ENCODE results near the gene MRPL52.
"Not testable (repeated sequence)": the region's sequence is repeated elsewhere in the genome, so short reads cannot be mapped to it uniquely, and the experiment has no call there.

Gene MRPL52

DNA sequence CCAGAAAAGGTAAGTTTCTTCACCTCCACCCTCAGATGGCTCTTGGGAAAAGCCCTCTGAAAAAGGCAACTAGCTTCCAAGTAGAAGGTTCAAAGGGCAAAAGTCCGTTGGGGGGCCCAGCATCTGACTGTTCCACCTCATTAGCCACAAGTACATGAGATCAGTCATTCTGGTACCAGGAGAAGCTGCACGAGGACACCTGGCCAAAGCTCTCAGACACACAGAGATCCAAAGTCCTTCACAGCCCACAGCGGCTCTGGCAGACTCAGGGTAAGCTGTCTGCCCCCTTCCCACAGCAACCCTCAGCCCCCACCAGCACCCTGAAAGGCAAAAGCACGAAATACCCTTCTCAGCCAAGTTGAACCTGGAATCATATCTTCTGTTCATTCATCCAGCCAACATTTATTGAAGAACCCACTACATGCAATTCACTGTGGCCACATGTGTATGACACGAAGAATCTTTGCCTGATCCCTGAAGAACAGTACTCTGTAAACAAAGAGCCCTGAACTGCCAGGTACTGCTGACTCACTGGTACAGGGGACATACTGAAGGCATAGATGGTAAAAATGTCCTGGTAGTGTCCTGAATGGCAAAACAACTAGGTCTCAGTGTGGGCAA, 33.5 kb upstream of the MRPL52 start:
- H3K4me1 ChIP-seq (ENCODE audit: control insufficient read depth, insufficient read depth, low read length, poor library complexity, severe bottlenecking), result no peaks in the 10 kb centered on the region
- no peaks in the 10 kb centered on the region for H3K9me3 ChIP-seq (ENCODE audit: control insufficient read depth, low read length)
- H3K4me3 ChIP-seq (ENCODE audit: insufficient read depth, low read depth, low read length, poor library complexity, severe bottlenecking), result no peak overlapping the region
- H3K36me3 ChIP-seq (ENCODE audit: control insufficient read depth, insufficient read depth, low read length), result no peaks in the 10 kb centered on the region
- H3K27ac ChIP-seq (ENCODE audit: insufficient read depth, low read length, poor library complexity, severe bottlenecking), result no peak overlapping the region
- no peak for DNase-seq
- no peaks in the 10 kb centered on the region for H3K27me3 ChIP-seq (replicated peaks; ENCODE audit: control insufficient read depth, insufficient read depth, low read length, poor library complexity, severe bottlenecking)

DNA sequence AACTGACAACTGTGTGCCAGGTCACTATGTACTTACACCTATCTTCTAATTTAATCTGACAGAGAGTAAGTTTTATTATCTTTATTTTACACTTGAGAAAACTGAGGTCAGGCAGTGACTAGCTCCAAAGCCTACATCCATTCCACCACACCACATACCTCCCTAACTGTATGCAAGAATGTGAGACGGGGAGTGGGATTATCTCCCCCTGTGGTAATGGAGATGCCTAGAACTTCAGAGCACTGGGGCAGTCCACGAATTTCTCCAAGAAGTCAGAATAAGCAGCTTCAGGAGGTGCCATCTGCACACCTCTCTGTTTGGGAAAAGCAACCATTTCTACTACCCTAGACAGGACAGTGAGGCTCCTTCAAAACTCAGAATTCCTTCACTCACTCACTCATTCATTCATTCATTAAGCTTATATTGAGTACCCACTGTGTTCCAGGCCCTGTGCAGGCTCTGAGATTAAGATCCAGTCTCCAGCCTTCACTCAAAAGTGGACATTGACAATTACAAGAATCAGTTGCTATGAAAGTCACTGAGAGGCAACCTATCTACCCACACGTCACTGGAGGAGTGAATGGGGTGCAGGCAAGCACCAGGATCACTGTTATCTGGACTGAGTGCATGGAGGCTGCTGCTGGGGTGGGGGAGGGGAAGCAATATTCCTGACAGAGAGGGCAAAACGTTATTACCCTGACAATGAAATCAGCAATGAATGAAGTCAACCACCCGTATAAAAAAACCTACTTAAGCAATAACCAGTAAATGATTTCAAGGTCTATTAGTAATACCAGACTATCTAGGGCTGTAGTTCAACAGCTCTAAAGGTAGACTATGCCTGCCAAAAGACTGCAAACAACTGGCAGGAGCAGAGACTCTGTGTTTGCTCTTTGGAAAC, 32.4 kb upstream of the MRPL52 start:
- Histone ChIP-seq H3K36me3 (ENCODE audit: control insufficient read depth, insufficient read depth, low read length) (no peaks in the 10 kb centered on the region), H3K9me3 (ENCODE audit: control insufficient read depth, low read length) (no peaks in the 10 kb centered on the region), H3K4me3 (ENCODE audit: insufficient read depth, low read depth, low read length, poor library complexity, severe bottlenecking) (no peak overlapping the region), H3K4me1 (ENCODE audit: control insufficient read depth, insufficient read depth, low read length, poor library complexity, severe bottlenecking) (no peaks in the 10 kb centered on the region), H3K27me3 (replicated peaks; ENCODE audit: control insufficient read depth, insufficient read depth, low read length, poor library complexity, severe bottlenecking) (no peaks in the 10 kb centered on the region), H3K27ac (ENCODE audit: insufficient read depth, low read length, poor library complexity, severe bottlenecking) (no peak overlapping the region)
- no peak for DNase-seq

DNA sequence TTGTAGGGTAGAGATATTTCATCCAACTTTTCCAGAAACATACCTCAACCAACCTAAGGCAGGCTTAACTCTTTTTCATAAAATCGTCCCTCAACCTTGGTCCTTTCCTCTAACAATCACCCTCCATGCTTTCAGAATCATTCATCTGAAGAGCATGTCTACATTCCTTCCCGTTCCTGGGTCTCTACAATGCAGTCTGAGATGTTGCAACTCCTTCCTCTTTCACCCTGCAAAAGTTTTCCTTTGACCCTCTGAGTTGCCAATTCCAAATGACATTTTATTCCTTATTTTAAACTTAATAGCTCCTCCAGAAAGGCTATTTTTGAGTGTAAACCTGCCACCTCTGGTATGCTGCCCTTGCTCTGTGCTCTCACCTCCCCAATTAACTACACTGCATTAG, 31.2 kb upstream of the MRPL52 start:
- H3K27ac ChIP-seq (ENCODE audit: insufficient read depth, low read length, poor library complexity, severe bottlenecking), result no peak overlapping the region
- no peaks in the 10 kb centered on the region for H3K9me3 ChIP-seq (ENCODE audit: control insufficient read depth, low read length)
- no peak overlapping the region for H3K4me3 ChIP-seq (ENCODE audit: insufficient read depth, low read depth, low read length, poor library complexity, severe bottlenecking)
- no peaks in the 10 kb centered on the region for H3K27me3 ChIP-seq (replicated peaks; ENCODE audit: control insufficient read depth, insufficient read depth, low read length, poor library complexity, severe bottlenecking)
- no peak for DNase-seq
- H3K36me3 ChIP-seq (ENCODE audit: control insufficient read depth, insufficient read depth, low read length), result no peaks in the 10 kb centered on the region
- H3K4me1 ChIP-seq (ENCODE audit: control insufficient read depth, insufficient read depth, low read length, poor library complexity, severe bottlenecking), result no peaks in the 10 kb centered on the region

DNA sequence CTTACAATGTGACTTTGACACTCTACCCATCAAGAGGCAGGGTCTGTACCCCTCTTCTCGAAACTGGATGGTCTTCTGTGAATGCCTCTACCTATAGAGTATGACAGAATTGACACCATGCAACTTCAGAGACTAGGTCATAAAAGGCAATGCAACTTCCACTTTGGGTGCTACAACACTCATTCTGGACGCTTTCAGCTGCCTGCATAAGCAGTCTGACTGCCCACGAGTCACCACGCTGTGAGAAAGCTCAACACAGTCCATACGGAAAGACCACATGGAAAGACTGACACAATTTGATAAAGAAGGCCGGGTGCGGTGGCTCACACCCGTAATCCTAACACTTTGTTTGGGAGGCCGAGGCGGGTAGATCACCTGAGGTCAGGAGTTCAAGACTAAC, 29.3 kb upstream of the MRPL52 start:
- H3K27me3 ChIP-seq (replicated peaks; ENCODE audit: control insufficient read depth, insufficient read depth, low read length, poor library complexity, severe bottlenecking), result no peaks in the 10 kb centered on the region
- no peaks in the 10 kb centered on the region for H3K4me1 ChIP-seq (ENCODE audit: control insufficient read depth, insufficient read depth, low read length, poor library complexity, severe bottlenecking)
- H3K4me3 ChIP-seq (ENCODE audit: insufficient read depth, low read depth, low read length, poor library complexity, severe bottlenecking), result no peak overlapping the region
- no peak for DNase-seq
- H3K36me3 ChIP-seq (ENCODE audit: control insufficient read depth, insufficient read depth, low read length), result no peaks in the 10 kb centered on the region
- no peak overlapping the region for H3K27ac ChIP-seq (ENCODE audit: insufficient read depth, low read length, poor library complexity, severe bottlenecking)
- H3K9me3 ChIP-seq (ENCODE audit: control insufficient read depth, low read length), result no peaks in the 10 kb centered on the region

DNA sequence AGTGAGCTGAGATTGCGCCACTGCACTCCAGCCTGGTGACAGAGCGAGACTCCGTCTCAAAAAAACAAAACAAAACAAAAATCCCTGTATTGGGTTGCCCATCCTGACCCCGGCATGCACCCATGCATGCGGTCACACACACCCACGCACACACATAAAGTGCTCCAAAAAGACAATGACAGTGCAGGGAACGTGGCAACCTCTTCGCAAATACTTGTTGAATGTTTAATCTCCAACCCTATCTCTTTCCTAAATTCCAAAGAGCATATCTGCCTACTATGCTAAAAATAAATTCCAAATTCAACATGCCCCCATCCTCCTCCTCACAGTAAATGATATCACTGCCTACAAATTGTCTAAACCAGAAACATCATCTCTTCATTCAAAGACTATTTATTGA, 28.0 kb upstream of the MRPL52 start:
- Histone ChIP-seq H3K36me3 (ENCODE audit: control insufficient read depth, insufficient read depth, low read length) (no peaks in the 10 kb centered on the region), H3K27me3 (replicated peaks; ENCODE audit: control insufficient read depth, insufficient read depth, low read length, poor library complexity, severe bottlenecking) (no peaks in the 10 kb centered on the region), H3K27ac (ENCODE audit: insufficient read depth, low read length, poor library complexity, severe bottlenecking) (no peak overlapping the region), H3K9me3 (ENCODE audit: control insufficient read depth, low read length) (no peaks in the 10 kb centered on the region), H3K4me1 (ENCODE audit: control insufficient read depth, insufficient read depth, low read length, poor library complexity, severe bottlenecking) (no peaks in the 10 kb centered on the region), H3K4me3 (ENCODE audit: insufficient read depth, low read depth, low read length, poor library complexity, severe bottlenecking) (no peak overlapping the region)
- DNase-seq, result no peak

DNA sequence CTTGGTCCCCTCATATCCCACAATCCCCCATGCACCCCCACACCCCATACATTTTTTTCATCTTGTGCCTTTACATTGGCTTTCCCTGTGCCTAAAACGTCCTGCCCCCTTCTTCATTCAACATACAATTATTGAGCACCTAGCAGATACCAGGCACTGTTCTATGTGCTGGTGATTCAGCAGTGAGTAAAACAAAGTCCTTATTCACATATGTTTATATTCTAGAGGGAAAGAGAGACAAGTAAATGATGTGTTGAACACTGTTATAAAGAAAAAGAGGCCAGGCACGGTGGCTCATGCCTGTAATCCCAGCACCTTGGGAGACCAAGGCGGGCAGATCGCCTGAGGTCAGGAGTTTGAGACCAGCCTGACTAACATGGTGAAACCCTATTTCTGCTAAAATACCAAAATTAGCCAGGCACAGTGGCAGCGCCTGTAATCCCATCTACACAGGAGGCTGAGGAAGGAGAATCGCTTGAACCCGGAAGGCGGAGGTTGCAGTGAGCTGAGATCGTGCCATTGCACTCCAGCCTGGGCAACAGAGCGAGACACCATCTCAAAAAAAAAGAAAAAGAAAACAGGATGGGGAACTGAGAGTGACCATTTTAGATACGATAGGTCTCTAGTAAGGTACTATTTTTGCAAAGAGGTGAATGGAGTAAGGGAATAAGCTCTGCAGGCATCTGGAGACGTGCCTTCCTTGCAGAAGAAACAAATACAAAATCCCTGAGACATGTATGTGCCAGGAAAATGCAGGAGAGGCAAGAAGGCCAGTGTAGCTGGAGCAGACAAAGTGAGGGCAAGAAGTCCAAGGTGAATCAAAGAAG, 26.6 kb upstream of the MRPL52 start:
- no peaks in the 10 kb centered on the region for H3K36me3 ChIP-seq (ENCODE audit: control insufficient read depth, insufficient read depth, low read length)
- no peak overlapping the region for H3K4me3 ChIP-seq (ENCODE audit: insufficient read depth, low read depth, low read length, poor library complexity, severe bottlenecking)
- H3K9me3 ChIP-seq (ENCODE audit: control insufficient read depth, low read length), result no peaks in the 10 kb centered on the region
- H3K27ac ChIP-seq (ENCODE audit: insufficient read depth, low read length, poor library complexity, severe bottlenecking), result no peak overlapping the region
- no peaks in the 10 kb centered on the region for H3K27me3 ChIP-seq (replicated peaks; ENCODE audit: control insufficient read depth, insufficient read depth, low read length, poor library complexity, severe bottlenecking)
- DNase-seq, result no peak
- H3K4me1 ChIP-seq (ENCODE audit: control insufficient read depth, insufficient read depth, low read length, poor library complexity, severe bottlenecking), result no peaks in the 10 kb centered on the region

DNA sequence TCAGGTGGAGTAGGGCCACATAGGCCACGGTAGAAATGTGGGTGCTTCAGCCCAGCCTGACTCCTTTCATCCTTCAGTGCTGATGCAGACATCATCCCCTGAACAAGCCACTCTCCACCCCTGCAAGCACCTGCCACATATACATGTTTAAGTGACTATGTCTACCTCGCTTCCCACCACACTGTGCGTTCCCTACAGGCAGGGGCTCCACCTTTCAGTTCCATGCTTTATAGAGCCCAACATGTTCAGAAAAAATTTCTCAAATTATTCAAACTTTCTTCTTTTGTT, 26.1 kb upstream of the MRPL52 start:
- Histone ChIP-seq H3K36me3 (ENCODE audit: control insufficient read depth, insufficient read depth, low read length) (no peaks in the 10 kb centered on the region), H3K4me3 (ENCODE audit: insufficient read depth, low read depth, low read length, poor library complexity, severe bottlenecking) (no peak overlapping the region), H3K9me3 (ENCODE audit: control insufficient read depth, low read length) (no peaks in the 10 kb centered on the region), H3K27ac (ENCODE audit: insufficient read depth, low read length, poor library complexity, severe bottlenecking) (no peak overlapping the region), H3K27me3 (replicated peaks; ENCODE audit: control insufficient read depth, insufficient read depth, low read length, poor library complexity, severe bottlenecking) (no peaks in the 10 kb centered on the region), H3K4me1 (ENCODE audit: control insufficient read depth, insufficient read depth, low read length, poor library complexity, severe bottlenecking) (no peaks in the 10 kb centered on the region)
- no peak for DNase-seq

DNA sequence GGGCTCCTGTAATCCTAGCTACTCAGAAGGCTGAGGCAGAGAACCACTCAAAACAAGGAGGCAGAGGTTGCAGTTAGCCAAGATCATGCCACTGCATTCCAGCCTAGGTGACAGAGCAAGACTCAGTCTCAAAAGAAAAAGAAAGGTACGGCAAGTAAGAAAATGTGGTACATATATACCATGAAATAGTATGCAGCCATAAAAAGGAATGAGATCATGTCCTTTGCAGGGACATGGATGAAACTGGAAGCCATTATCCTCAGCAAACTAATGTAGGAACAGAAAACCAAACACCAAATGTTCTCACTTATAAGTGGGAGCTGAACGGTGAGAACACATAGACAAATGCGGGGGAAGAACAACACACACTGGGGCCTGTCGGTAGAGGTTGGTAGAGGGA, 24.5 kb upstream of the MRPL52 start:
- not testable (repeated sequence) for H3K27me3 ChIP-seq (replicated peaks; ENCODE audit: control insufficient read depth, insufficient read depth, low read length, poor library complexity, severe bottlenecking); H3K4me3 ChIP-seq (ENCODE audit: insufficient read depth, low read depth, low read length, poor library complexity, severe bottlenecking); DNase-seq; H3K27ac ChIP-seq (ENCODE audit: insufficient read depth, low read length, poor library complexity, severe bottlenecking); H3K36me3 ChIP-seq (ENCODE audit: control insufficient read depth, insufficient read depth, low read length); H3K9me3 ChIP-seq (ENCODE audit: control insufficient read depth, low read length); H3K4me1 ChIP-seq (ENCODE audit: control insufficient read depth, insufficient read depth, low read length, poor library complexity, severe bottlenecking)

DNA sequence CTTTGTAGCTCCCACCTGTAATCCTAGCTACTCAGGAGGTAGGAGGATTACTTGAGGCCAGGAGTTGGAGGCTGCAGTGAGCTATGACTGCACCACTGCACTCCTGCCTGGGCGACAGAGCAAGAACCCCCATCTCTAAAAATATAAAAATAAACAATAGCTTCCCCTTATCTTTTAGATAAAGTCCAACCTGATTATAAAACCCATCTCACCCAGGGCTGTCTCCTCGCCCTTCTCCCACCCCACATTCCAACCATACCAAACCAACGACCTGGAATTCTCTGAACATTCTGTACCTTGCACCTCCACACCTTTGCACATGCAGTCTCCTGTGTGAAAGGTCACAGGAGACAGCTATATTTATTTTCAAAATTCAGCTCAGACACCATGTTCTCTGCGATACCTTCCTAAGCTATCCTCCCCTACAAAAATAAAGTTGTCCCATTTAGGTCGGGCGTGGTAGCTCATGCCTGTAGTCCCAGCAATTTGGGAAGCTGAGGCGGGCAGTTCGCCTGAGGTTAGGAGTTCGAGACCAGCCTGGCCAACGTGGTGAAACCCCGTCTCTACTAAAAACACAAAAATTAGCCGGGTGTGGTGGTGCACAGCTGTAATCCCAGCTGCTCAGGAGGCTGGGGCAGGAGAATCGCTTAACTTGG, 22.1 kb upstream of the MRPL52 start:
- Histone ChIP-seq H3K4me3 (ENCODE audit: insufficient read depth, low read depth, low read length, poor library complexity, severe bottlenecking) (no peak overlapping the region), H3K27ac (ENCODE audit: insufficient read depth, low read length, poor library complexity, severe bottlenecking) (no peak overlapping the region), H3K4me1 (ENCODE audit: control insufficient read depth, insufficient read depth, low read length, poor library complexity, severe bottlenecking) (no peaks in the 10 kb centered on the region), H3K9me3 (ENCODE audit: control insufficient read depth, low read length) (no peaks in the 10 kb centered on the region), H3K36me3 (ENCODE audit: control insufficient read depth, insufficient read depth, low read length) (no peaks in the 10 kb centered on the region), H3K27me3 (replicated peaks; ENCODE audit: control insufficient read depth, insufficient read depth, low read length, poor library complexity, severe bottlenecking) (no peaks in the 10 kb centered on the region)
- no peak for DNase-seq
